ENCODE results near the gene LRP8. TPM values are rescaled to one million over a fixed set of nuclear protein-coding genes. Genes with fewer than 3 reads are reported as not detected.
A peak's percentile ranks its signal among the peaks of the same experiment; 100 is the strongest.

Gene LRP8
- total RNA-seq, 6 experiments from 2014 or later, result 0.21 to 1.2 (median 0.56) TPM

GRCh38 chr1:53371121-53371666 lies 43.3 kb upstream of the LRP8 start:
- intact Hi-C loops (cut with DNase I), result no loop called here
- no peak overlapping the region for H3K27ac ChIP-seq
- 33% methylated on average over 13 of the region's 15 CpGs for WGBS (ENCODE audit: insufficient coverage, low coverage, low lambda C conversion rate, missing lambda C conversion rate)
- H3K9me3 ChIP-seq, result no peaks in the 10 kb centered on the region
- ATAC-seq, result no peak
- no peak for TF ChIP-seq POLR2A (IDR thresholded peaks at IDR 0.05)
- no peak for TF ChIP-seq CTCF (IDR thresholded peaks at IDR 0.05)
- H3K4me1 ChIP-seq, result no peaks in the 10 kb centered on the region
- peak in 2 of 3 donors; percentile 29 to 45 for DNase-seq
- H3K4me3 ChIP-seq, result no peak overlapping the region
- H3K27me3 ChIP-seq, result no peaks in the 10 kb centered on the region
- H3K36me3 ChIP-seq, result no peaks in the 10 kb centered on the region

GRCh38 chr1:53370369-53370961 lies 42.6 kb upstream of the LRP8 start:
- 55% methylated on average over 3 of the region's 9 CpGs for WGBS (ENCODE audit: insufficient coverage, low coverage, low lambda C conversion rate, missing lambda C conversion rate)
- intact Hi-C loops (cut with DNase I), result no loop called here
- DNase-seq, result peak in 2 of 3 donors; percentile 32 to 50

GRCh38 chr1:53369761-53370160 lies 41.9 kb upstream of the LRP8 start:
- no peaks in the 10 kb centered on the region for H3K9me3 ChIP-seq
- no peaks in the 10 kb centered on the region for H3K4me1 ChIP-seq
- H3K27me3 ChIP-seq, result no peaks in the 10 kb centered on the region
- no CpG with 5 or more reads among the region's 2 CpGs for WGBS (ENCODE audit: insufficient coverage, low coverage, low lambda C conversion rate, missing lambda C conversion rate)
- H3K36me3 ChIP-seq, result no peaks in the 10 kb centered on the region
- no peak overlapping the region for H3K4me3 ChIP-seq
- intact Hi-C loops (cut with DNase I), result no loop called here
- no peak overlapping the region for H3K27ac ChIP-seq
- TF ChIP-seq CTCF (IDR thresholded peaks at IDR 0.05) (no peak), POLR2A (IDR thresholded peaks at IDR 0.05) (no peak)
- ATAC-seq (no peak), DNase-seq (peak in 2 of 3 donors; percentile 18 to 29)

More at GRCh38 chr1:53370369-53370961, 42.6 kb upstream of the LRP8 start:
- Histone ChIP-seq H3K36me3 (no peaks in the 10 kb centered on the region), H3K27me3 (no peaks in the 10 kb centered on the region), H3K27ac (no peak overlapping the region), H3K4me1 (no peaks in the 10 kb centered on the region), H3K4me3 (no peak overlapping the region), H3K9me3 (no peaks in the 10 kb centered on the region)
- no peak for TF ChIP-seq CTCF (IDR thresholded peaks at IDR 0.05)
- no peak for TF ChIP-seq POLR2A (IDR thresholded peaks at IDR 0.05)
- no peak for ATAC-seq

GRCh38 chr1:53369034-53369750 lies 41.3 kb upstream of the LRP8 start:
- ATAC-seq (no peak), DNase-seq (peak in 2 of 3 donors; percentile 22 to 28)
- Histone ChIP-seq H3K27me3 (no peaks in the 10 kb centered on the region), H3K4me3 (no peak overlapping the region), H3K36me3 (no peaks in the 10 kb centered on the region), H3K27ac (no peak overlapping the region), H3K9me3 (no peaks in the 10 kb centered on the region), H3K4me1 (no peaks in the 10 kb centered on the region)
- intact Hi-C loops (cut with DNase I), result no loop called here
- 84% methylated on average over 4 of the region's 11 CpGs for WGBS (ENCODE audit: insufficient coverage, low coverage, low lambda C conversion rate, missing lambda C conversion rate)
- TF ChIP-seq CTCF (IDR thresholded peaks at IDR 0.05), result no peak
- TF ChIP-seq POLR2A (IDR thresholded peaks at IDR 0.05), result no peak
